GM12878 (cell line): ENCODE measurements around the gene ZNF804A.

Experiments
- CTCF ChIP-seq, 3 experiments: IDR thresholded peaks in 2 of 3; conservative IDR thresholded peaks in 1 of 3; 2 replicates each; pipeline ENCODE4 v1.5.1; 2011; ENCODE audit warnings: low read depth in 3 of 3, low read length in 3 of 3, mild to moderate bottlenecking in 3 of 3, control low read depth in 2 of 3, moderate library complexity in 2 of 3, inconsistent platforms in 1 of 3, mixed read lengths in 1 of 3; ENCODE audit not compliant: control insufficient read depth in 2 of 3, insufficient read depth in 1 of 3; ENCODE audit errors: extremely low read depth in 1 of 3
- E4F1 ChIP-seq: fragments of 450-650 bp; IDR thresholded peaks from 2 replicates; pipeline ENCODE4 v1.6.1; 2018; ENCODE audit warnings: borderline replicate concordance, mild to moderate bottlenecking; ENCODE audit not compliant: partially characterized antibody
- EP300 ChIP-seq, 2 experiments: fragments of 150-350 bp in 1 of 2; IDR thresholded peaks; 2 replicates each; pipeline ENCODE4 v1.6.1; 2011 to 2012; ENCODE audit warnings: low read depth in 2 of 2, low read length in 2 of 2, borderline replicate concordance in 1 of 2, improper control_type of control experiment in 1 of 2, inconsistent platforms in 1 of 2; ENCODE audit not compliant: control insufficient read depth in 1 of 2
- POLR2A ChIP-seq: IDR thresholded peaks from 2 replicates; pipeline ENCODE4 v1.6.1; 2011; ENCODE audit warnings: low read depth, mild to moderate bottlenecking, low read length
- RCOR1 ChIP-seq: conservative IDR thresholded peaks from 2 replicates; pipeline ENCODE4 v1.6.1; 2012; ENCODE audit warnings: low read depth, low read length, improper control_type of control experiment
- TAF1 ChIP-seq: IDR thresholded peaks from 2 replicates; pipeline ENCODE4 v1.6.1; 2011; ENCODE audit warnings: mild to moderate bottlenecking, low read depth, low read length, borderline replicate concordance

DNA sequence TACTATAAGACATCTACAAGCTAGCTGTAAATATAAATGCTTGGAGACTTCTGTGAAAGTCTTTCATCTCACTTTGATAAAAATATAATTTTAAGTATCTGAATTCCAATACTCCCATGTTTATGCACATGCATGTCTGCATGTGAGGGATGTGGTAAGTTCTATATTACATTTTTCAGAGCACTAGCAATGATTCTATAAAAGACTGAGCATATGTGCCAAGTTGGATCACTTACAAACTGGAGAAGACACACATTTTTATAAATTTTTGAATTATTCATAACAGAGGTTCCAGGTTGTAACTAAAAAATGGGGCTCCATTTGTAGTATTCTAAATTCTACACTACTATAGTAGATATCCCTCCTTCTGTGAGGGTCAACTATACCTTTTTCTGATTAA, 26.0 kb downstream of the ZNF804A start:
- no peak for TF ChIP-seq CTCF (IDR thresholded peaks at IDR 0.05 in 2 of 3, conservative IDR thresholded peaks at IDR 0.05 in 1 of 3; ENCODE audit: control insufficient read depth in 2 of 3, extremely low read depth in 1 of 3, insufficient read depth in 1 of 3, low read depth in 3 of 3, low read length in 3 of 3)
- no peak for TF ChIP-seq POLR2A
- no peak for TF ChIP-seq E4F1
- no peak for TF ChIP-seq EP300 (IDR thresholded peaks at IDR 0.05; ENCODE audit: borderline replicate concordance in 1 of 2, control insufficient read depth in 1 of 2, low read depth in 2 of 2, low read length in 2 of 2)
- no peak for TF ChIP-seq TAF1
- TF ChIP-seq RCOR1 = no peak
